Body of pancreas (tissue), 4 donors: Measurements from ENCODE around the gene FBN3. TPM values are rescaled to one million over a fixed set of nuclear protein-coding genes. Genes with fewer than 3 reads are reported as not detected.

Source experiments
- ATAC-seq: fragments of 150-250 bp; one replicate; pipeline ENCODE4 v1.9.1; 2016
- DNase-seq, 4 donors: peaks; one replicate each; pipeline ENCODE4 v3.0.0-alpha.2; 2019
- H3K27ac ChIP-seq, 4 donors: fragments of 200-600 bp; sonication (generic); 1 replicate in 3 of 4; 2 replicates in 1 of 4; pipeline versions ENCODE4 v1.5.1 to v1.6.1; 2016 to 2019; ENCODE audit warnings: mild to moderate bottlenecking in 1 of 4, mixed read lengths in 1 of 4, moderate library complexity in 1 of 4
- H3K27me3 ChIP-seq, 2 donors: fragments of 200-600 bp; sonication (generic); one replicate each; pipeline ENCODE4 v1.6.0; 2016; ENCODE audit warnings: mild to moderate bottlenecking in 1 of 2
- H3K36me3 ChIP-seq, 2 donors: fragments of 200-600 bp; sonication (generic); replicated peaks in 1 of 2; 2 replicates each; pipeline ENCODE4 v1.5.1; 2016; ENCODE audit warnings: low read depth in 2 of 2; ENCODE audit not compliant: insufficient read depth in 1 of 2
- H3K4me1 ChIP-seq: fragments of 200-600 bp; sonication (generic); one replicate; pipeline ENCODE4 v1.6.0; 2016
- H3K4me3 ChIP-seq, 2 donors: fragments of 200-600 bp; sonication (generic); 1 replicate in 1 of 2; 2 replicates in 1 of 2; pipeline ENCODE4 v1.5.1; 2016 to 2019
- H3K9me3 ChIP-seq, 3 donors: fragments of 200-600 bp; sonication (generic); 1 replicate in 2 of 3; 2 replicates in 1 of 3; pipeline ENCODE4 v1.5.1; 2016
- CTCF ChIP-seq, 7 experiments: fragments of 450-650 bp in 4 of 7; fragments of 200-600 bp in 3 of 7; sonication (generic) in 3 of 7; IDR thresholded peaks; one replicate each; pipeline ENCODE4 v1.5.1; 2016 to 2019; ENCODE audit warnings: antibody characterized with exemption in 7 of 7
- POLR2A ChIP-seq, 3 donors: fragments of 450-650 bp; IDR thresholded peaks; one replicate each; pipeline ENCODE4 v1.6.1; 2016; ENCODE audit warnings: antibody characterized with exemption in 3 of 3, mild to moderate bottlenecking in 2 of 3
- WGBS, 2 donors: methylation state at CpG; one replicate each; pipeline ENCODE4 v1.1.5; 2017; 5-methylcytosine and 5-hydroxymethylcytosine counted together
- intact Hi-C: fragments of 100-400 bp; cut with DNase I; formaldehyde crosslinking; loops from one replicate; pipeline ENCODE4 v1.15.1; 2023
- total RNA-seq, 2 donors: library from RNA; depleted of rRNA; stranded (reverse); fragments of >200 nt; gene quantifications; one replicate each; pipeline ENCODE4 v1.1.0, GENCODE V29; 2016

FBN3 gene
- total RNA-seq, 2 donors from 2014 or later: 0.26 TPM; not detected in 1

DNA sequence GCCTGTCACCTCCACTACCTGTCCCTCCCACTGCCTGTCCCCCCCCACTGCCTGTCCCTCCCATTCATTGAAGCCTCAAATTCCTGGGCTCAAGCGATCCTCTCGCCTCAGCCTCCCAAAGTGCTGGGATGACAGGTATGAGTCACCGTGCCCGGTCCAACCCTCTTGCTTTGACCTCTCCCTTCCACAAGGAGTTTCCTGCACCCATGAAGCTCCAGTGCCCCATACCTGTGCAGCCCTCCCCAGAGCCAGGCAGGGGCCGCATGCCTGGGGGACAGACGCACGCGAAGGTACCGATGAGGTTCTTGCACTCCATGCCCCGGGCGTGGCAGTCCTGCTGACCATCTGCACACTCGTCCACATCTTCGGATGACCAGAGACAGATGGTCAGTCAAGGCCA, 62.5 kb downstream of the FBN3 start:
- Histone ChIP-seq H3K4me3 (no peak overlapping the region), H3K36me3 (no peaks in the 10 kb centered on the region), H3K4me1 (no peaks in the 10 kb centered on the region), H3K9me3 (no peaks in the 10 kb centered on the region), H3K27ac (no peak overlapping the region), H3K27me3 (no peaks in the 10 kb centered on the region)
- WGBS, 2 donors: 83 to 91% methylated on average over 11 to 13 of the region's 13 CpGs
- intact Hi-C loops: no loop called here
- ATAC-seq (no peak), DNase-seq (no peak)
- TF ChIP-seq CTCF (IDR thresholded peaks at IDR 0.05): no peak
- TF ChIP-seq POLR2A (IDR thresholded peaks at IDR 0.05): no peak

DNA sequence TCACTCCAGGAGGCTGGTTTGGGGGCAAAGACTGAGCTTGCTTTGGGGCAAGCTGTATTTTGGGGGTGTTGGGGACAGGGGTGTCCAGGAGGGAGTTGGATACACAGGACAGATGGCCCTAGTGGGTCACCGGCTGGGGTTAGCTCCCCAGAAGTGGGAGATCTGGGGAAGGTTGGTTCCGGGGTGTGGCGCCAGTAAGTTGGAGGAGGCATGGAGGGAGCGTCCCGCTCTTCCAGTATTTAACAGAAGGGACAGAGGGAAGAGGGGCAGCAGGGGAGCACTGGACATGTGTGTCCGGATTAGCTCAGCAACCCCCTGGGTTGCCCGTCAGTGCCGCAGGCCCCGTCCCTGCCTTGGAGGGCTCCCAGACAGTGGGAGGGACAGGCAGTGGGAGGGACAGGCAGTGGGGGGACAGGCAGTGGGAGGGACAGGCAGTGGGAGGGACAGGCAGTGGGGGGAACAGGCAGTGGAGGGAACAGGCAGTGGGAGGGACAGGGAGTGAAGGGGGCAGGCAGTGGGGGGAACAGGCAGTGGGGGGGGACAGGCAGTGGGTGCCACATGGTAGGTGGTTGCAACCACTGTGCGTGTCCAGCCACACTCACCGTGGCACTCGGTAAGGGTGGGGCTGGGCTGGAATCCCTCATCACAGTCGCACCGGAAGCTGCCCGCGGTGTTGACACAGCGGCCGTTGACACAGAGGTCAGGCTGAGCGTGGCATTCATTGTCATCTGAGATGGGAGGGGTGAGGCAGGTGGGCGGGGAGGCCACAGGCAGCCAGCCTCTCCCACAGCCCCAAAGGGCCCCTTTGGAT, 63.6 kb downstream of the FBN3 start:
- no peaks in the 10 kb centered on the region for H3K27me3 ChIP-seq
- no peaks in the 10 kb centered on the region for H3K36me3 ChIP-seq
- H3K4me3 ChIP-seq: no peak overlapping the region
- H3K9me3 ChIP-seq: no peaks in the 10 kb centered on the region
- no peak overlapping the region for H3K27ac ChIP-seq
- 34 to 43% methylated on average over 13 to 18 of the region's 20 CpGs for WGBS, 2 donors
- intact Hi-C loops: no loop called here
- no peaks in the 10 kb centered on the region for H3K4me1 ChIP-seq
- TF ChIP-seq CTCF (IDR thresholded peaks at IDR 0.05) (no peak), POLR2A (IDR thresholded peaks at IDR 0.05) (no peak)
- ATAC-seq (no peak), DNase-seq (no peak)

- TF ChIP-seq CTCF (IDR thresholded peaks at IDR 0.05) (no peak), POLR2A (IDR thresholded peaks at IDR 0.05) (no peak)
- ATAC-seq: no peak
- Histone ChIP-seq H3K36me3 (no peaks in the 10 kb centered on the region), H3K27me3 (no peaks in the 10 kb centered on the region), H3K4me1 (no peaks in the 10 kb centered on the region), H3K9me3 (no peaks in the 10 kb centered on the region), H3K4me3 (no peak overlapping the region), H3K27ac (no peak overlapping the region)
- no peak for DNase-seq
- 84 to 86% methylated on average over 13 of the region's 13 CpGs for WGBS, 2 donors
- intact Hi-C loops: no loop called here
Measured at GRCh38 chr19:8084152-8084551, 65.2 kb downstream of the FBN3 start.

- Histone ChIP-seq H3K9me3 (no peaks in the 10 kb centered on the region), H3K36me3 (no peaks in the 10 kb centered on the region), H3K27ac (no peak overlapping the region), H3K4me1 (no peaks in the 10 kb centered on the region), H3K4me3 (no peak overlapping the region), H3K27me3 (no peaks in the 10 kb centered on the region)
- ATAC-seq (no peak), DNase-seq (no peak)
- TF ChIP-seq CTCF (IDR thresholded peaks at IDR 0.05): no peak
- no peak for TF ChIP-seq POLR2A (IDR thresholded peaks at IDR 0.05)
- WGBS, 2 donors: 69 to 80% methylated on average over 5 to 12 of the region's 12 CpGs
- intact Hi-C loops: no loop called here
Measured at GRCh38 chr19:8083141-8083540, 66.3 kb downstream of the FBN3 start.
